Uterus (tissue), 4 donors: ENCODE measurements around the gene GZF1. TPM values are rescaled to one million over a fixed set of nuclear protein-coding genes. Genes with fewer than 3 reads are reported as not detected.

Experiments used
- DNase-seq, 2 donors: peaks; one replicate each; pipeline ENCODE4 v3.0.0-alpha.2; 2019 to 2020
- H3K27ac ChIP-seq, 2 donors: fragments of 200-600 bp; sonication (generic); 1 replicate in 1 of 2; 2 replicates in 1 of 2; pipeline ENCODE4 v1.5.1; 2016 to 2018
- H3K27me3 ChIP-seq, 2 donors: fragments of 200-600 bp; sonication (generic); one replicate each; pipeline ENCODE4 v1.5.1; 2018 to 2019; ENCODE audit warnings: control low read depth in 1 of 2
- H3K36me3 ChIP-seq, 2 donors: fragments of 200-600 bp; sonication (generic); one replicate each; pipeline ENCODE4 v1.5.1; 2019; ENCODE audit warnings: control low read depth in 1 of 2
- H3K4me1 ChIP-seq, 2 donors: fragments of 200-600 bp; sonication (generic); one replicate each; pipeline ENCODE4 v1.5.1; 2018 to 2019; ENCODE audit warnings: control low read depth in 1 of 2
- H3K4me3 ChIP-seq, 2 donors: fragments of 200-600 bp; sonication (generic); 1 replicate in 1 of 2; 2 replicates in 1 of 2; pipeline ENCODE4 v1.5.1; 2018 to 2019; ENCODE audit warnings: mild to moderate bottlenecking in 1 of 2
- H3K9me3 ChIP-seq, 2 donors: fragments of 200-600 bp; sonication (generic); one replicate each; pipeline ENCODE4 v1.5.1; 2019; ENCODE audit warnings: control low read depth in 1 of 2
- POLR2A ChIP-seq, 2 donors: fragments of 450-650 bp; IDR thresholded peaks; one replicate each; pipeline ENCODE4 v1.6.1; 2016; ENCODE audit warnings: antibody characterized with exemption in 2 of 2, mild to moderate bottlenecking in 1 of 2, moderate library complexity in 1 of 2
- intact Hi-C: fragments of 100-400 bp; cut with DNase I; formaldehyde crosslinking; loops from one replicate; pipeline ENCODE4 v1.15.1; 2023; ENCODE audit warnings: low total_unique reads
- total RNA-seq, 4 donors: library from RNA; depleted of rRNA in 3 of 4; stranded (reverse); fragments of >200 nt in 3 of 4; gene quantifications; one replicate each; pipeline versions ENCODE4 v1.1.0 to v1.2.4, GENCODE V29; 2014 to 2023
- TF ChIP-seq, protein P1 (sequence below), 4 experiments: fragments of 200-600 bp in 2 of 4; fragments of 450-650 bp in 2 of 4; sonication (generic) in 2 of 4; IDR thresholded peaks; one replicate each; pipeline ENCODE4 v1.5.1; 2016 to 2019; ENCODE audit warnings: antibody characterized with exemption in 4 of 4, mild to moderate bottlenecking in 2 of 4, moderate library complexity in 1 of 4
- donor health status: DM: yes; HTN: yes; CAD: no.

The GZF1 gene
- total RNA-seq, 4 donors from 2014 or later = 5.9 to 24.5 (median 17.6) TPM

- Histone ChIP-seq H3K4me3 (no peak overlapping the region), H3K27me3 (no peaks in the 10 kb centered on the region), H3K9me3 (no peaks in the 10 kb centered on the region), H3K36me3 (no peaks in the 10 kb centered on the region), H3K4me1 (no peaks in the 10 kb centered on the region), H3K27ac (no peak overlapping the region)
- no peak for TF ChIP-seq POLR2A (IDR thresholded peaks at IDR 0.05)
- TF ChIP-seq, protein P1, sequence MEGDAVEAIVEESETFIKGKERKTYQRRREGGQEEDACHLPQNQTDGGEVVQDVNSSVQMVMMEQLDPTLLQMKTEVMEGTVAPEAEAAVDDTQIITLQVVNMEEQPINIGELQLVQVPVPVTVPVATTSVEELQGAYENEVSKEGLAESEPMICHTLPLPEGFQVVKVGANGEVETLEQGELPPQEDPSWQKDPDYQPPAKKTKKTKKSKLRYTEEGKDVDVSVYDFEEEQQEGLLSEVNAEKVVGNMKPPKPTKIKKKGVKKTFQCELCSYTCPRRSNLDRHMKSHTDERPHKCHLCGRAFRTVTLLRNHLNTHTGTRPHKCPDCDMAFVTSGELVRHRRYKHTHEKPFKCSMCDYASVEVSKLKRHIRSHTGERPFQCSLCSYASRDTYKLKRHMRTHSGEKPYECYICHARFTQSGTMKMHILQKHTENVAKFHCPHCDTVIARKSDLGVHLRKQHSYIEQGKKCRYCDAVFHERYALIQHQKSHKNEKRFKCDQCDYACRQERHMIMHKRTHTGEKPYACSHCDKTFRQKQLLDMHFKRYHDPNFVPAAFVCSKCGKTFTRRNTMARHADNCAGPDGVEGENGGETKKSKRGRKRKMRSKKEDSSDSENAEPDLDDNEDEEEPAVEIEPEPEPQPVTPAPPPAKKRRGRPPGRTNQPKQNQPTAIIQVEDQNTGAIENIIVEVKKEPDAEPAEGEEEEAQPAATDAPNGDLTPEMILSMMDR (IDR thresholded peaks at IDR 0.05) = no peak
- DNase-seq = no peak
- intact Hi-C loops = no loop called here
Measured at GRCh38 chr20:23387118-23387443, 25.1 kb downstream of the GZF1 start.

DNA sequence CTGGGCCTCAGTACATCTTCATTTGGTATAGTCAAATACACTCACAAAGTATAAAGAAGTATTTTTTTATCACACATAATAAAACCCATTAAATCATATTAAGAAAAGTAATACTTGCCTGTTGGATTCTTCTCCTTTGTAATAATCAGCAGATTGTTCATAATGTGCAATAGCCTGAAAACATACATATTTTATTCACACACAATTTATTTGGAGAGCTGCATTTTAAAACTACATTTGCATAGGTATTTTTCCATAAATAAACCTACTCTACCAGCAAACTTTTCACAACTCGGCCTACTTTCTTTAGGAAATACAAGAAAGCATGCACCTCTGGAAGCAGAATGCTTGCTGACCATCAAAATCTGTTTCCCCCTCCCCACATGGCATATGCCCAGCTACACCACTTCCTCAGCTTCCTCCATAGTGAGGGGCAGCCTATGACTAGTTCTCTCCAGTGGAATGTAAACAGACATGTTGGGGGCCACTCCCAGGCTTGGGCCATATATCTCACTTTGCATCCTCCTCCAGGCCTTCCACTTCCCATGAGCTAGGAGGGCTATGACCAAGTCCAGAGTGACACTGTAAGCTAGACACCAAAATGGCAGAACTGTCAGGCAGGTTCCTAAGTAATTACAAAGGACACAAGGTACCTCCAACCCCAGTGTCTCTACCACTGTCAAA, 28.3 kb downstream of the GZF1 start:
- no peak for DNase-seq
- no peaks in the 10 kb centered on the region for H3K4me1 ChIP-seq
- H3K27ac ChIP-seq = no peak overlapping the region
- H3K4me3 ChIP-seq = no peak overlapping the region
- TF ChIP-seq POLR2A (IDR thresholded peaks at IDR 0.05) = no peak
- TF ChIP-seq, protein P1 (IDR thresholded peaks at IDR 0.05) = no peak
- H3K27me3 ChIP-seq = no peaks in the 10 kb centered on the region
- intact Hi-C loops = no loop called here
- no peaks in the 10 kb centered on the region for H3K9me3 ChIP-seq
- no peaks in the 10 kb centered on the region for H3K36me3 ChIP-seq

DNA sequence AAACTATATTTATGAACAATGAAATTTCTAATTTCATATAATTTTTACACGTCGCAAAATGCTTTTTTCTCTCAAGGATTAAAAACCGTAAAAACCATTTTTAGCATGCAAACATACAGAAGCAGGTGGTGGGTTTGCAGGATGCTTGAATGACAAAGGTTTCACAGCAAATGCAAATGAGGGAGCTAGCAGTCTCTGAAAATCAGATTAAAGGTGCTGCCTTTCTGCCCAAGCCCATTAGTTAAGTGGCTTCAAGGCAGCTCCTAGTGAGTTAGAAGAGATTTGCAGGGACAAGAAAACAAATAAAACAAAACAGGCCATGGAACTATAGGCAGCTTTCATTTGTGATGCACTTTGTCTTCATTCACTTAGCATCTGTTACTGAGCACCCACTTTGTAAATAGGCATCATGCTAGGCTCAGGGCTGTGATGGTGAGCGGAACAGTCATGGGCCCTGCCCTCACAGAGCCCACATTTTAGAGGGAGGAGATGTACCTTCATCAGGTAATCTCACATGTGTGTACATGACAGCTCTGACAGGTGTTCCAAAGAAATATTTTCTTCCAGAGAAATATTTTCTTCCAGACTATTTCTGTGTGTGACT, 29.8 kb downstream of the GZF1 start:
- Histone ChIP-seq H3K4me3 (no peak overlapping the region), H3K27ac (no peak overlapping the region), H3K9me3 (no peaks in the 10 kb centered on the region), H3K27me3 (no peaks in the 10 kb centered on the region), H3K36me3 (no peaks in the 10 kb centered on the region), H3K4me1 (no peaks in the 10 kb centered on the region)
- no peak for DNase-seq
- TF ChIP-seq, protein P1 (IDR thresholded peaks at IDR 0.05) = no peak
- no peak for TF ChIP-seq POLR2A (IDR thresholded peaks at IDR 0.05)
- intact Hi-C loops = no loop called here

DNA sequence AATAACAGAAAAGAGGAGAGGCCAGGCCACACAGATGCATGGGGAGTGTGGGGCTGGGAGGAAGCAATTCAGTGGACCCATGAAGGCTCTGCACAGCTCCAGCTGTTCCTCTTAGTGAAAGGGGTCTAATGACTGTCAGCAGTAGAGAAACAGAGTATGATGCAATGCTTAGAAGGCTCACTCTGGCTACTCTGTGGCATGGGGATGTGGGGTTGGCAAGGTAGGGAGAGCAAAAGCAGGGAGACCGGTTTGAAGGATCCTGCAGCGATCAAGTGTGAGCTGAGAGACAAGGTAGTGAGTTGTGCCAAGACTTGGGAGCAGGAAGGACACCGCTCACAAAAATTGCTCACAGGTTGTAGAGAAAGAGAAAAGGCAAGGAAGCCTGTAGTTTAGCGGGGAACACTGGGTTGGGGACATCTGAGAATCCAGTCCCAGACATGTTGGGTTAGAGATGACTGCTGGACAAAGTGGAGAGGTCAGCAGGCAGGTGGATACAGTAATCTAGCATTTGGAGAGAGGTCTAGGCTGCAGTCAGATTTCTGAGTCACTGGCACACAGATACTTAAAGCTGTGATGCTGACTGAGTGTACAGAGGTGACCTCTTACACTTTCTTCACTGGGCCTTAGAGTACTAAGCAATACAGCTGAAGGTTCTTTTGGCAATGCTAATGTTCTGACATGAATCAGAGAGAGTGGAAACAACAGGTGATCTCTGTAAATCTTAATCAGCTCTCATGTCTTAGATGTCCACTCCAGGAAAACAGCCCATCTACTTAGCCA, 32.2 kb downstream of the GZF1 start:
- Histone ChIP-seq H3K36me3 (no peaks in the 10 kb centered on the region), H3K4me1 (no peaks in the 10 kb centered on the region), H3K9me3 (no peaks in the 10 kb centered on the region), H3K27ac (no peak overlapping the region), H3K27me3 (no peaks in the 10 kb centered on the region), H3K4me3 (no peak overlapping the region)
- TF ChIP-seq, protein P1 (IDR thresholded peaks at IDR 0.05) = no peak
- TF ChIP-seq POLR2A (IDR thresholded peaks at IDR 0.05) = no peak
- intact Hi-C loops = no loop called here
- no peak for DNase-seq
